ENCODE measurements around the gene IGFBPL1.

Gene IGFBPL1

GRCh38 chr9:38431116-38431515 is 6.9 kb upstream of the IGFBPL1 start:
- Histone ChIP-seq H3K9me3 (ENCODE audit: control insufficient read depth, insufficient read depth, low read length) (no peaks in the 10 kb centered on the region), H3K27me3 (ENCODE audit: control insufficient read depth, insufficient read depth, low read length) (peaks cover 24% of the 10 kb centered on the region), H3K36me3 (ENCODE audit: control insufficient read depth, insufficient read depth, low read length) (no peaks in the 10 kb centered on the region), H3K4me1 (ENCODE audit: control insufficient read depth, insufficient read depth, low read length) (peaks cover 15% of the 10 kb centered on the region), H3K4me3 (ENCODE audit: low read depth, low read length) (no peak overlapping the region), H3K9ac (ENCODE audit: low read depth, low read length) (no peak overlapping the region), H3K27ac (ENCODE audit: low read depth, low read length) (no peak overlapping the region)

- Histone ChIP-seq H3K36me3 (ENCODE audit: control insufficient read depth, insufficient read depth, low read length) (no peaks in the 10 kb centered on the region), H3K4me3 (ENCODE audit: low read depth, low read length) (no peak overlapping the region), H3K9ac (ENCODE audit: low read depth, low read length) (no peak overlapping the region), H3K27ac (ENCODE audit: low read depth, low read length) (no peak overlapping the region), H3K4me1 (ENCODE audit: control insufficient read depth, insufficient read depth, low read length) (peaks cover 14% of the 10 kb centered on the region), H3K9me3 (ENCODE audit: control insufficient read depth, insufficient read depth, low read length) (no peaks in the 10 kb centered on the region), H3K27me3 (ENCODE audit: control insufficient read depth, insufficient read depth, low read length) (peaks cover 50% of the 10 kb centered on the region)
Observed at GRCh38 chr9:38428062-38428461, 3.8 kb upstream of the IGFBPL1 start.

DNA sequence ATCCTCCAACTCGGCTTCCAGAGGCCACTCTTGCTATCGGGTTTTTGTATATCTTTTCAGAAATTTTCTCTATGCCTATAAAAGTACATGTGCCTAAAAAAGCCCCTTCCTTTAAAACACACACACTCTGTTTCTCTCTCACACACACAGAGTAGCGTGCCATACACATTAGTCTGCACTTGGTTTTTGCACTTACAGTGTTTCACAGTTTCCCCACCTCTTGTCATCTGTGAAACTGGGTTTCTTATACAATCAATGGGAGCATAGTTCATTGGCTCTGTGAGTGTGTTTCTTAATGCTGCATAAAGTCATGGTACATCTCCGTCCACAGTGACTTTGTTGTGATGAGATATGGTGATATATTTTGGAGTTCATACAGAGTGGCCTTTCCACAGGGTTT is 664 bp upstream of the IGFBPL1 start:
- Histone ChIP-seq H3K9me3 (ENCODE audit: control insufficient read depth, insufficient read depth, low read length) (no peaks in the 10 kb centered on the region), H3K27me3 (ENCODE audit: control insufficient read depth, insufficient read depth, low read length) (peaks cover 52% of the 10 kb centered on the region), H3K36me3 (ENCODE audit: control insufficient read depth, insufficient read depth, low read length) (no peaks in the 10 kb centered on the region), H3K4me3 (ENCODE audit: low read depth, low read length) (no peak overlapping the region), H3K4me1 (ENCODE audit: control insufficient read depth, insufficient read depth, low read length) (peaks cover 25% of the 10 kb centered on the region), H3K9ac (ENCODE audit: low read depth, low read length) (no peak overlapping the region), H3K27ac (ENCODE audit: low read depth, low read length) (no peak overlapping the region)

DNA sequence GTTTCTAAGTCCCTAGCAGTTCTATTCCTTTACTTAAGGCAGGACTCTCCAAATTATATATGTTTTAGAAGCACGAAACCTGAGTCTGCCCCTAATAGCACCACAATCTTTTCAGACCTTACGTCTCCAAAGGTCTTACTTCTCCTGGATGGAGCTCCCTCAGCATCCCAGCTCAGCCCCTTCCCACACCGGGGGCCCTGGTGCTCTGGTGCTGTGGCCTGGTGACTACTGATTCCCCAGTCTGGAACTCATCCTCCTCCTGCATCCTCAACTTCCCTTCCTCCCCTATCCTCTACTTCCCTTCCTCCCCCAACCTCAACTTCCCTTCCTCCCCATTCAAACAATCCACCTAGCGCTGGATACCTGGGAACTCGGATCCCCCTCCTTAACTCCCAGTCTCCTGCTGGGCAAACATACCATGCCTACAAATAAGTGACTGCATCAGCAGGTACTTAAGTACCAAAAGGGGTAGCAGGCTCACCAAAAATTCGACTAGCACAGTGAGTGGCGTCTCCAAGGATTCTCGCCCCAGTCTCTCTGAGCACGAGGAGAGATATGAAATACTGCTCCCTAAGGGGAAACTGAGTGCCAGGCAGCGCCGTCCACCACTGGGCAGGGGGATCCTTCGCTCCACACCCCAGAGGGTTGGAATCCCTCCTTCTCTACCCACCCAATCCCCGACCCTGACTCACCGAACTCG is 831 bp downstream of the IGFBPL1 start:
- peaks cover 52% of the 10 kb centered on the region for H3K27me3 ChIP-seq (ENCODE audit: control insufficient read depth, insufficient read depth, low read length)
- no peak overlapping the region for H3K9ac ChIP-seq (ENCODE audit: low read depth, low read length)
- no peaks in the 10 kb centered on the region for H3K9me3 ChIP-seq (ENCODE audit: control insufficient read depth, insufficient read depth, low read length)
- no peaks in the 10 kb centered on the region for H3K36me3 ChIP-seq (ENCODE audit: control insufficient read depth, insufficient read depth, low read length)
- peak overlapping the region; percentile 57 for H3K4me3 ChIP-seq (ENCODE audit: low read depth, low read length)
- H3K27ac ChIP-seq (ENCODE audit: low read depth, low read length) = no peak overlapping the region
- peaks cover 35% of the 10 kb centered on the region for H3K4me1 ChIP-seq (ENCODE audit: control insufficient read depth, insufficient read depth, low read length)

GRCh38 chr9:38422555-38423260 is 1.5 kb downstream of the IGFBPL1 start:
- no peaks in the 10 kb centered on the region for H3K36me3 ChIP-seq (ENCODE audit: control insufficient read depth, insufficient read depth, low read length)
- no peak overlapping the region for H3K9ac ChIP-seq (ENCODE audit: low read depth, low read length)
- H3K9me3 ChIP-seq (ENCODE audit: control insufficient read depth, insufficient read depth, low read length) = no peaks in the 10 kb centered on the region
- H3K27me3 ChIP-seq (ENCODE audit: control insufficient read depth, insufficient read depth, low read length) = peaks cover 51% of the 10 kb centered on the region
- H3K4me3 ChIP-seq (ENCODE audit: low read depth, low read length) = no peak overlapping the region
- no peak overlapping the region for H3K27ac ChIP-seq (ENCODE audit: low read depth, low read length)
- peaks cover 35% of the 10 kb centered on the region for H3K4me1 ChIP-seq (ENCODE audit: control insufficient read depth, insufficient read depth, low read length)

GRCh38 chr9:38421498-38422211 is 2.6 kb downstream of the IGFBPL1 start:
- Histone ChIP-seq H3K27ac (ENCODE audit: low read depth, low read length) (peak overlapping the region; percentile 85), H3K4me3 (ENCODE audit: low read depth, low read length) (no peak overlapping the region), H3K9ac (ENCODE audit: low read depth, low read length) (no peak overlapping the region), H3K9me3 (ENCODE audit: control insufficient read depth, insufficient read depth, low read length) (no peaks in the 10 kb centered on the region), H3K27me3 (ENCODE audit: control insufficient read depth, insufficient read depth, low read length) (peaks cover 40% of the 10 kb centered on the region), H3K4me1 (ENCODE audit: control insufficient read depth, insufficient read depth, low read length) (peaks cover 28% of the 10 kb centered on the region), H3K36me3 (ENCODE audit: control insufficient read depth, insufficient read depth, low read length) (no peaks in the 10 kb centered on the region)

DNA sequence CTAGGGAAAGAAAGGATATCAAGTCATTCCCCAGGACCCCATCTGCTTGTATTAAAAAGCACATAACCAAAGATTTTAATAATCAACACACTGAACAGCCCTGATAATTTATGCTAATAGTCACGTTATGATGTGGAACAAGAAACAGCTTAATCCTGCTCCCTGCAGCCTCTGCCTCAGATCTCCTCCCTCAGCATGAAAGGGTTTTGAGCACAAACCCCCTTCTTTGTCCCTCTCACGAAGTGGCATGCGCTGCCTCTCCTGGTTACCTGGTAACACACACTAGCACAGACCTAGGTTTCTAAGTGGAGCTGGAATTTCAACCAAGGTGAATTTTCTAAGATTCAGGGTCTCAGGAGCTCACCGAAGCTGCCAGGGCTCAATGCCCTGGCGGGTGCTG is 5.1 kb downstream of the IGFBPL1 start:
- Histone ChIP-seq H3K9me3 (ENCODE audit: control insufficient read depth, insufficient read depth, low read length) (no peaks in the 10 kb centered on the region), H3K4me1 (ENCODE audit: control insufficient read depth, insufficient read depth, low read length) (peaks cover 28% of the 10 kb centered on the region)

DNA sequence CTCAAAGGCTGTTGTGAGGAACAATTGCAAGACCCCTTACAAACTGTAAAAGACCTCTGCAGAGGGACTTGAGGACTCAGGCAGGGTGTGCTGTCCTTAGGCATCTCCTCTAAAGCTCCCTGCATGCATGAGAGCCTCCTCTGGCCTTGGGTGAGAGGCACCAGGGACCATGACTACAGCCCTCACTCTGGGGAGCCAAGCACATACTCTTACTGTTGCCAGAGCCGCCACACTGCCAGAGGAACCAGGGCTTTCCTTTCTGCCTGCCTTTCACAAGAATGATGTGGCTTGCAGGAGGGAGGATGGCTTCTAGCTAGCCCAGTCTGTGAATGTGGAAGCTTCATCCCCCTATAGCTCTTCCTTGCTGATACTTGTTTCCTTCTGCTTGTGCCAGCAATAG is 5.9 kb downstream of the IGFBPL1 start:
- Histone ChIP-seq H3K27me3 (ENCODE audit: control insufficient read depth, insufficient read depth, low read length) (peaks cover 12% of the 10 kb centered on the region), H3K4me3 (ENCODE audit: low read depth, low read length) (no peak overlapping the region)

More for the DNA sequence above, 5.1 kb downstream of the IGFBPL1 start:
- no peak overlapping the region for H3K27ac ChIP-seq (ENCODE audit: low read depth, low read length)
- H3K36me3 ChIP-seq (ENCODE audit: control insufficient read depth, insufficient read depth, low read length) = no peaks in the 10 kb centered on the region
- H3K27me3 ChIP-seq (ENCODE audit: control insufficient read depth, insufficient read depth, low read length) = peaks cover 17% of the 10 kb centered on the region
- H3K4me3 ChIP-seq (ENCODE audit: low read depth, low read length) = no peak overlapping the region
- H3K9ac ChIP-seq (ENCODE audit: low read depth, low read length) = no peak overlapping the region

DNA sequence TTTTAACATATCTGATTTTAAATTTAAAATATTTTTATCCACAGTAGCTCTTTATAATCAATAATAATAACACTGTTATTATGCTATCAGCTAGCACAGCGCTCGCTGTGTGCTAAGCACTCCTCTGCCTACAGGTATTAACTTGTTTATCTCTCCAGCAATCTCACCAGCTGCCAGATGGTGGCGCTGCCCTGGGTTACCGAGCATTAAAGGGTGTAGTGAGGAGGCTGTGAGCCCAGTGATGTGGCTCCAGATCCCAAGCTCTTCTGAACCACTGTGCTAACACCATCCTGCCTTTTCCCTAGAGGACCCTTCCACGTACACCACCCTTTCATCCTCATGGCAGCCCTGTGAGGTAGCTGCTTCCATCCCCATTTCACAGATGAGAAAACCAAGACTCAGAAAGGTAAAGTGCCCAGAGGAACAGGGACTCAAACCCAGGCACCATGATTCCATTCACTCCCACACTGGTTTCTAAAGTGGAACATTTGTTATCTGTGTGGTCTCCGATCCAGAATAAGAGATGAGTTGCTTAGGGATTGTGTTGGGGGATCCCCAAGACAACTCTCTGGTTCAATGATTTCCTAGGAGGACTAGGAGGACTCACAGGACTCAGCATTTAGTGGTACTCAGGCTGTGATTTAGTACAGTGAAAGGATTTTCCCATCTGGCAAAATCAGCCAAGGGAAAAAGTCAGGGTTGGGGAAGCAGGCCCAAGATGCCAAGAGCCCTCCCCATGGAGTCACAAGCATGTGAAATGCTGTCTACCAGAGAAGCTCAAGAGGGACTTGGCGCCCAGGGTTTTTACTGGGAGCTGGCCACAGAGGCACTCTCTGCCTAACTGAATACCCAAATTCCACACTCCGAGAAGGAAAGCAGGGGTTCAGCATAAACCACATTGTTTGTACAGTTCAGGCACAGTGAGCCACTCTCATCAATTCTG is 7.0 kb downstream of the IGFBPL1 start:
- H3K27ac ChIP-seq (ENCODE audit: low read depth, low read length) = no peak overlapping the region
- peaks cover 21% of the 10 kb centered on the region for H3K4me1 ChIP-seq (ENCODE audit: control insufficient read depth, insufficient read depth, low read length)

More for the DNA sequence above, 5.9 kb downstream of the IGFBPL1 start:
- H3K4me1 ChIP-seq (ENCODE audit: control insufficient read depth, insufficient read depth, low read length) = peaks cover 24% of the 10 kb centered on the region
- no peaks in the 10 kb centered on the region for H3K9me3 ChIP-seq (ENCODE audit: control insufficient read depth, insufficient read depth, low read length)
- H3K36me3 ChIP-seq (ENCODE audit: control insufficient read depth, insufficient read depth, low read length) = no peaks in the 10 kb centered on the region
- H3K27ac ChIP-seq (ENCODE audit: low read depth, low read length) = no peak overlapping the region
- no peak overlapping the region for H3K9ac ChIP-seq (ENCODE audit: low read depth, low read length)

GRCh38 chr9:38416461-38416860 is 7.8 kb downstream of the IGFBPL1 start:
- Histone ChIP-seq H3K4me1 (ENCODE audit: control insufficient read depth, insufficient read depth, low read length) (peaks cover 15% of the 10 kb centered on the region), H3K9ac (ENCODE audit: low read depth, low read length) (no peak overlapping the region), H3K27me3 (ENCODE audit: control insufficient read depth, insufficient read depth, low read length) (no peaks in the 10 kb centered on the region)

More for the DNA sequence above, 7.0 kb downstream of the IGFBPL1 start:
- Histone ChIP-seq H3K36me3 (ENCODE audit: control insufficient read depth, insufficient read depth, low read length) (no peaks in the 10 kb centered on the region), H3K9me3 (ENCODE audit: control insufficient read depth, insufficient read depth, low read length) (no peaks in the 10 kb centered on the region), H3K27me3 (ENCODE audit: control insufficient read depth, insufficient read depth, low read length) (peaks cover 1% of the 10 kb centered on the region), H3K4me3 (ENCODE audit: low read depth, low read length) (no peak overlapping the region), H3K9ac (ENCODE audit: low read depth, low read length) (no peak overlapping the region)

More at GRCh38 chr9:38416461-38416860, 7.8 kb downstream of the IGFBPL1 start:
- no peaks in the 10 kb centered on the region for H3K9me3 ChIP-seq (ENCODE audit: control insufficient read depth, insufficient read depth, low read length)
- no peaks in the 10 kb centered on the region for H3K36me3 ChIP-seq (ENCODE audit: control insufficient read depth, insufficient read depth, low read length)
- H3K4me3 ChIP-seq (ENCODE audit: low read depth, low read length) = no peak overlapping the region
- H3K27ac ChIP-seq (ENCODE audit: low read depth, low read length) = no peak overlapping the region
